Measurements from ENCODE around the gene ATP11A. TPM values are rescaled to one million over a fixed set of nuclear protein-coding genes. Genes with fewer than 3 reads are reported as not detected.
A peak's percentile ranks its signal among the peaks of the same experiment; 100 is the strongest.

ATP11A gene
- total RNA-seq, 3 donors from 2014 or later = 22.1 to 27.2 (median 26.8) TPM

DNA sequence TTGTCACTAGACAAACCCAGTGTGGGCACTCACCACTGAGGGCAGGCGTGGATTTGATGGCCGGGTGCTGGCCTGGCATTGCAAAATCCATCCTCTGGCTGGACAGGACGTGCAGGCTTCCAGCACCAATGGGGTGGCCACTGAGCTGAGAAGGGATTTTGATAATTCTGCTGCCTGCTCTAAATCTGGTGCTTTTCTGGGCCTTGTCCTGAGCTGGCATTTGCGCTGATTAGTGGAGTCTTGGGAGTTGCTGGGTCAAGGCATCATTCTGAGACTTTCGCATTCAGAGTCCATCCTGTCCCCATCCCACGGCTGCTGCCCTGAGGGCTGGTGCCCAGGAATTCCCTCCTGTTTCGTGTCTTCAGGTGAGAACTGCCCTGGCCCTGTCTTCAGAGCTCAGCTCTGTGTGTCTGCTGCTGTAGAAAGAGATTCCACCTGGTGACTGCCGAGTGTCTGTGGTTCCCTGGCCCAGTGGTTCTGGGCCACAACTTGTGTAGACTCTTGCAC, 213.3 kb downstream of the ATP11A start:
- peak in 1 of 2 donors; percentile 44 for DNase-seq (ENCODE audit: low spot score in 2 of 2)
- Histone ChIP-seq H3K4me3 (no peak overlapping the region), H3K9me3 (peaks cover 0 to 10% of the 10 kb centered on the region in 2 donors), H3K27me3 (no peaks in the 10 kb centered on the region), H3K27ac (peak overlapping the region; percentile 82 to 84), H3K36me3 (no peaks in the 10 kb centered on the region), H3K4me1 (peaks cover 4 to 23% of the 10 kb centered on the region in 2 donors)
- TF ChIP-seq, protein P1, sequence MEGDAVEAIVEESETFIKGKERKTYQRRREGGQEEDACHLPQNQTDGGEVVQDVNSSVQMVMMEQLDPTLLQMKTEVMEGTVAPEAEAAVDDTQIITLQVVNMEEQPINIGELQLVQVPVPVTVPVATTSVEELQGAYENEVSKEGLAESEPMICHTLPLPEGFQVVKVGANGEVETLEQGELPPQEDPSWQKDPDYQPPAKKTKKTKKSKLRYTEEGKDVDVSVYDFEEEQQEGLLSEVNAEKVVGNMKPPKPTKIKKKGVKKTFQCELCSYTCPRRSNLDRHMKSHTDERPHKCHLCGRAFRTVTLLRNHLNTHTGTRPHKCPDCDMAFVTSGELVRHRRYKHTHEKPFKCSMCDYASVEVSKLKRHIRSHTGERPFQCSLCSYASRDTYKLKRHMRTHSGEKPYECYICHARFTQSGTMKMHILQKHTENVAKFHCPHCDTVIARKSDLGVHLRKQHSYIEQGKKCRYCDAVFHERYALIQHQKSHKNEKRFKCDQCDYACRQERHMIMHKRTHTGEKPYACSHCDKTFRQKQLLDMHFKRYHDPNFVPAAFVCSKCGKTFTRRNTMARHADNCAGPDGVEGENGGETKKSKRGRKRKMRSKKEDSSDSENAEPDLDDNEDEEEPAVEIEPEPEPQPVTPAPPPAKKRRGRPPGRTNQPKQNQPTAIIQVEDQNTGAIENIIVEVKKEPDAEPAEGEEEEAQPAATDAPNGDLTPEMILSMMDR (IDR thresholded peaks at IDR 0.05) = no peak
- TF ChIP-seq POLR2AphosphoS5 (IDR thresholded peaks at IDR 0.05) = no peak
- no peak for TF ChIP-seq POLR2A (IDR thresholded peaks at IDR 0.05)
- intact Hi-C loops (cut with DNase I; ENCODE audit: low total_unique reads) = no loop called here

DNA sequence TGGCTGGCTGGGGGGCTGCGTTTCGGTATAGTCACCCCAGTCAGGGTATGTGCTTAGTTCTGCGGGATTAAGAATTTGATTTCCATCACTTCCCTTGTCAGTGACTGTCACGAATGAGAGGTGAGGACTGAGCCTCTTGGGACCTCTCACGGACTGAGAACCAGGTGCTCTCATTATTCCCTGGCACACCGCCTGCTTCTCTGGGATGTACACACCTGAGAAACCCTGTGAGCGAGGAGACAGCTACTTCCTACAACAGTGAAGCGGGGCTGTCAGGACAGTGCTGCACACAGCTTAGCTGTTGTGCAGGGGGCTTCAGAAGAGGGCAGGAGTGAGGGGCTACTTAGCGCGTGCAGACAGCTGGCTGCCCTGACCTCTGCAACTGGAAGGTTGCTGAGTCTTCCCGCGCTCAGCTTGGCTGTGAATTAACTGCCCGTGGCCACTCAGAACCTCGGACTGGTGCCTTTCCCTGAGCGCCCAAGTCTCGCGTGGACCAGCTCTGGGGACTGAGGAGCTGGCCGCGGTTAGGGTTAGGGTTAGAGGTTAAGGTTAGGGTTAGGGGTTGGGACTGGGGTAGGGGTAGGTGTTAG, 213.9 kb downstream of the ATP11A start:
- Histone ChIP-seq H3K27me3 (no peaks in the 10 kb centered on the region), H3K27ac (peak overlapping the region; percentile 82 to 84), H3K36me3 (no peaks in the 10 kb centered on the region), H3K4me1 (peaks cover 4 to 23% of the 10 kb centered on the region in 2 donors), H3K9me3 (peaks cover 0 to 10% of the 10 kb centered on the region in 2 donors), H3K4me3 (no peak overlapping the region)
- no peak for TF ChIP-seq POLR2A (IDR thresholded peaks at IDR 0.05)
- no peak for TF ChIP-seq POLR2AphosphoS5 (IDR thresholded peaks at IDR 0.05)
- TF ChIP-seq, protein P1 (IDR thresholded peaks at IDR 0.05) = no peak
- DNase-seq (ENCODE audit: low spot score in 2 of 2) = peak in 1 of 2 donors; percentile 53
- intact Hi-C loops (cut with DNase I; ENCODE audit: low total_unique reads) = no loop called here

DNA sequence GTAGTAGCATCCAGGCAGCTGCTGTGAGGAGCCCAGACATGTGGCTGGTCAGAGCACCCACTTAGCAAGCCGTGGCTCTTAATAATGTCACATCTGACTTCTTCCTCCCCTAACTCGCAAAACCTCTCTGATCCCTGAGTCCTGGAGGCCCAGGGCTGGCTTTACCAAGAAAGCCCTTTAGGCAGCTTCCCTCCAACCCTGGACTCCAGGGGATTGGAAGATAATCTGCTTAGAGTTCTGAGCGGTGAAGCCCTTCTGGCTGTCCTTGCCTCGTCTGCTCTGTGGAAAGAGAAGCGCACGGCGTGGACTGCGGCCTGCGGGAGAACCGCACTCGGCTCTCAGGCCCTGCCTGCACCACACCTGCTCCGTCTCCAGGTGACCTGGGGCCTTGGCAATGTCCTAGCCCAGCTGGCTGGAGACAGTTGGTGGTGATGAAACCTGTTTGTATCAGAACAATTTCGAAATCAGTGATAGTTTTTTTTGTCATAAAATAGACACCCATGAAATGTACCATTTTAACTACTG, 214.7 kb downstream of the ATP11A start:
- Histone ChIP-seq H3K4me1 (peaks cover 4 to 23% of the 10 kb centered on the region in 2 donors), H3K27me3 (no peaks in the 10 kb centered on the region), H3K9me3 (peaks cover 0 to 10% of the 10 kb centered on the region in 2 donors), H3K4me3 (no peak overlapping the region), H3K36me3 (no peaks in the 10 kb centered on the region), H3K27ac (peak overlapping the region; percentile 82 to 84)
- TF ChIP-seq POLR2AphosphoS5 (IDR thresholded peaks at IDR 0.05) (no peak), POLR2A (IDR thresholded peaks at IDR 0.05) (no peak)
- TF ChIP-seq, protein P1 (IDR thresholded peaks at IDR 0.05) = no peak
- intact Hi-C loops (cut with DNase I; ENCODE audit: low total_unique reads) = no loop called here
- peak in 1 of 2 donors; percentile 34 for DNase-seq (ENCODE audit: low spot score in 2 of 2)

DNA sequence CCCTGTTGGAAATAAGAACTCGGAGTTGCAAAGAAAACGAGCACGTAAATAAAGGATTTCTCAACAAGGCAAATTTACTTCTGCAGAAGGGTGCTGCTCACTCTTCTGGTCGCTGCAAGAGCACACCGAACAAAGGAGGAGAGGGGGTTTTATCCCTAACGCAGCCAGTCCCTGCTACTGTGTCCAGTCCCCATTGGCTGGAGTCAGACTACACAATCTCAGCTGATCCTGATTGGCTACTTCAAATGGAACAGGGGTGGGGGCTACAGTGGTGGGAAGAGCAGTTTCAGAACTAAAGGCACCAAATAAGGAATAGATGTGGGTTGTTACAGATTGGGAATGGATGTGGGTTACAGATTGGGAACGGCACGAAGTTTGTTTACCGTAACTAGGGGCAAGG, 215.2 kb downstream of the ATP11A start:
- peak in 1 of 2 donors; percentile 22 for DNase-seq (ENCODE audit: low spot score in 2 of 2)
- peak overlapping the region; percentile 58 to 67 for H3K27ac ChIP-seq
- peaks cover 0 to 10% of the 10 kb centered on the region in 2 donors for H3K9me3 ChIP-seq
- no peaks in the 10 kb centered on the region for H3K36me3 ChIP-seq
- H3K4me1 ChIP-seq = peaks cover 4 to 23% of the 10 kb centered on the region in 2 donors
- no peak overlapping the region for H3K4me3 ChIP-seq
- TF ChIP-seq, protein P1 (IDR thresholded peaks at IDR 0.05) = no peak
- TF ChIP-seq POLR2A (IDR thresholded peaks at IDR 0.05) (no peak), POLR2AphosphoS5 (IDR thresholded peaks at IDR 0.05) (no peak)
- no peaks in the 10 kb centered on the region for H3K27me3 ChIP-seq
- intact Hi-C loops (cut with DNase I; ENCODE audit: low total_unique reads) = no loop called here

DNA sequence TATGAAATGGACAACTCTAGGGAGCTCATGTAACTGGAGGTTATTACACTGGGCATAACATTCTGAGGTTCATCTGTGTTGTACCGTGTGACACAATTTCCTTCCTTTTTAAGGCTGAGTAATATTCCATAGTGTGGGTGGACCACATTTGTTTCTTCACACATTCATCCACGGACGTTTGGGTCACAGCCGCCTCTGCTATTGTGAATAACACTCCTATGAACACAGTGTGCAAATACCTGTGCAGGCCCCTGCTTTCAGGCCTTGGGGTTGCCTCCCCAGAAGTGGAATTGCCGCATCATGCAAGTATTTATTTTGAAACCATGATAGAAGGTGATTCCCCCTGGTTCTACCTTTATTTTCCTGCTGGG, 215.8 kb downstream of the ATP11A start:
- peaks cover 0 to 10% of the 10 kb centered on the region in 2 donors for H3K9me3 ChIP-seq
- intact Hi-C loops (cut with DNase I; ENCODE audit: low total_unique reads) = no loop called here
- H3K27me3 ChIP-seq = no peaks in the 10 kb centered on the region
- TF ChIP-seq POLR2AphosphoS5 (IDR thresholded peaks at IDR 0.05) (no peak), POLR2A (IDR thresholded peaks at IDR 0.05) (no peak)
- TF ChIP-seq, protein P1 (IDR thresholded peaks at IDR 0.05) = no peak
- H3K4me3 ChIP-seq = no peak overlapping the region
- peaks cover 4 to 23% of the 10 kb centered on the region in 2 donors for H3K4me1 ChIP-seq
- no peak for DNase-seq (ENCODE audit: low spot score in 2 of 2)
- H3K27ac ChIP-seq = peak overlapping the region; percentile 58 to 67
- H3K36me3 ChIP-seq = no peaks in the 10 kb centered on the region
